Progenitor cell of endocrine pancreas (in vitro differentiated cells): ENCODE measurements around the gene DSTN. TPM values are rescaled to one million over a fixed set of nuclear protein-coding genes. Genes with fewer than 3 reads are reported as not detected.

Experiments used
- DNase-seq: peaks from one replicate; pipeline ENCODE4 v3.0.0; 2021; ENCODE audit warnings: low spot score; ENCODE audit not compliant: unreplicated experiment
- H3K27ac Mint-ChIP-seq: 2 replicates; pipeline ENCODE4 v1.8.0; 2021; ENCODE audit warnings: mild to moderate bottlenecking, moderate library complexity, mixed read lengths
- H3K27me3 Mint-ChIP-seq: 2 replicates; pipeline ENCODE4 v1.8.0; 2021; ENCODE audit warnings: mixed read lengths
- H3K36me3 Mint-ChIP-seq: 2 replicates; pipeline ENCODE4 v1.8.0; 2022; ENCODE audit warnings: mixed read lengths; ENCODE audit not compliant: insufficient read depth
- H3K4me1 Mint-ChIP-seq: 2 replicates; pipeline ENCODE4 v1.8.0; 2021; ENCODE audit warnings: low read depth, mixed read lengths
- H3K4me3 Mint-ChIP-seq: 2 replicates; pipeline ENCODE4 v1.8.0; 2021; ENCODE audit warnings: low read depth, mild to moderate bottlenecking, moderate library complexity, mixed read lengths
- H3K9me3 Mint-ChIP-seq: 2 replicates; pipeline ENCODE4 v1.8.0; 2021; ENCODE audit warnings: low read depth, mixed read lengths
- total RNA-seq: library from RNA; stranded (reverse); gene quantifications from 2 replicates; pipeline ENCODE4 v1.2.1, GENCODE V29; 2021
- TF ChIP-seq, protein P1 (sequence below): fragments of 200-600 bp; sonication (generic); IDR thresholded peaks from one replicate; pipeline ENCODE4 v1.5.0; 2021; ENCODE audit warnings: antibody characterized with exemption, mild to moderate bottlenecking; ENCODE audit not compliant: unreplicated experiment

DSTN gene
- total RNA-seq, 1 donor from 2014 or later = 201 TPM

DNA sequence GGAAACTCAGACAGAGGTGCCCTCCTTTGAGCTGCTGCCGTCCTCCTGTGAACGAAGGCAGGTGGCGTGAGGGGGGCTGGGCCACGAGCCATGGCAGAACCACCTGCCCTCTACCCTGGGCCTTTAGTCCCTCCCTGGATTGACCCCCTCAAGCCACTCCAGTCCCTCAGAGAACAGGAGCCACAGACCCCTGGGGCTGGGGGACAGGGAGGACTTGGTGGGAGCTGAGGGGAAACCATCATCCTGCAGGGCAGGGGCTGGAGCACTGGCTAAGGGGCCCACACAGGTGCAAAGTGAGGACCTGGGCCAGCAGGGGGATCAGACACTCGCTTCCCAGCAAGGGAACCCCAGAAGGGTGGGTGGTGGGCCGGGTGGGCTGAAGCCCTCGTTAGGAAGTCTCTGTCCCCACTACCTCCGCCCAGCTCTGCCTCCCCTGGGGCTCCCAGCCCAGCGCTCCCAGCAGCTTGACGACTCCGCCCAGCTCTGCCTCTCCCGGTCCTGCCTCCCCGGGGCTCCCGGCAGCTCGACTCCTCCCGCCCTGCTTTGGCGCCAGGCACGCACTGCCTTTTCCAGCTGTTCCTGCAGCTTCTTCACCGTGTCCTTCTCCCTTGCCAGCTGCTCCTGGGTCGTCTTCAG lies 44.4 kb downstream of the DSTN start:
- Mint-ChIP-seq H3K27me3 (no peaks in the 10 kb centered on the region), H3K36me3 (peaks cover 8% of the 10 kb centered on the region), H3K9me3 (no peaks in the 10 kb centered on the region), H3K4me3 (no peak overlapping the region), H3K27ac (peak overlapping the region; percentile 84), H3K4me1 (peaks cover 7% of the 10 kb centered on the region)
- TF ChIP-seq, protein P1, sequence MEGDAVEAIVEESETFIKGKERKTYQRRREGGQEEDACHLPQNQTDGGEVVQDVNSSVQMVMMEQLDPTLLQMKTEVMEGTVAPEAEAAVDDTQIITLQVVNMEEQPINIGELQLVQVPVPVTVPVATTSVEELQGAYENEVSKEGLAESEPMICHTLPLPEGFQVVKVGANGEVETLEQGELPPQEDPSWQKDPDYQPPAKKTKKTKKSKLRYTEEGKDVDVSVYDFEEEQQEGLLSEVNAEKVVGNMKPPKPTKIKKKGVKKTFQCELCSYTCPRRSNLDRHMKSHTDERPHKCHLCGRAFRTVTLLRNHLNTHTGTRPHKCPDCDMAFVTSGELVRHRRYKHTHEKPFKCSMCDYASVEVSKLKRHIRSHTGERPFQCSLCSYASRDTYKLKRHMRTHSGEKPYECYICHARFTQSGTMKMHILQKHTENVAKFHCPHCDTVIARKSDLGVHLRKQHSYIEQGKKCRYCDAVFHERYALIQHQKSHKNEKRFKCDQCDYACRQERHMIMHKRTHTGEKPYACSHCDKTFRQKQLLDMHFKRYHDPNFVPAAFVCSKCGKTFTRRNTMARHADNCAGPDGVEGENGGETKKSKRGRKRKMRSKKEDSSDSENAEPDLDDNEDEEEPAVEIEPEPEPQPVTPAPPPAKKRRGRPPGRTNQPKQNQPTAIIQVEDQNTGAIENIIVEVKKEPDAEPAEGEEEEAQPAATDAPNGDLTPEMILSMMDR = no peak
- no peak for DNase-seq

DNA sequence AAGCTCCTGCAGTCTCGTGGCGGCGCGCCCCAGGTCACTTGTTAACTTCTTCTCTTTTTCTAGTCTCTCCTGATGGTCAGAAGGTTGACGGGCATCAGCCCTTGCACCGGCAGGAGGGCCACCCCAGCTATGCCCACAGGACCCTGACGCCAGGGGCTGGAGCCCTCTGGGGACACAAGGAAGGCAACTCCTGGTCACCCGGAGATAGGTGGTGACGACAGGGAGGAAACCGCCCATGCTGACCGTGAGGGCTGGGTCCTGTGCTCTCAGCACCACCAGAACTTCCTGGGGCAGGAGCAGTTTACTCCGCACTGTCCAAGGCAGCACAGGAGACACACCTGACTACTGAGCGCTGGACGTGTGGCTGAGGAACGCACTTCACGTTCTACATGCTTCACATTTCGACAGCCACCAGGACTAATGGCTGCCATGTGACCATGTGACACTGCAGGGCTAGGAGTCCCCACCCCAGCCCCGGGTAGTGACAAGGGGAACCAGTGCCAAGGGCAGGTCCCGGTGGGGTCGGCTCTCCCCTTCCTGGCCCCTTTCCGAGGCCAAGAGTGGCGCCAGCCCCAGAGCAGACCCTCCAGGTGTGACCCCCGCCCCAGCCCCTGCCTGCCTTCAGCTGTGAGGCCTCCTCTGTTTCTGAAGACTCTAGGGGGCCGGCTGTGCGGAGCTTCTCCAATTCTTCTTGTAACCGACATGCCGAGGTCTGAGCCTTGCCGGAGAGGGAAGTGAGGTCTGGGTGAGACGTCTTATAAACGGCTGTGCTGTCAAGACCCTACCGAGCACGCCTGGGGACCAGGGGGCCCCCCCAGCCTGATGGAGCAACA lies 45.2 kb downstream of the DSTN start:
- Mint-ChIP-seq H3K27ac (peak overlapping the region; percentile 84), H3K4me1 (peaks cover 7% of the 10 kb centered on the region)

DNA sequence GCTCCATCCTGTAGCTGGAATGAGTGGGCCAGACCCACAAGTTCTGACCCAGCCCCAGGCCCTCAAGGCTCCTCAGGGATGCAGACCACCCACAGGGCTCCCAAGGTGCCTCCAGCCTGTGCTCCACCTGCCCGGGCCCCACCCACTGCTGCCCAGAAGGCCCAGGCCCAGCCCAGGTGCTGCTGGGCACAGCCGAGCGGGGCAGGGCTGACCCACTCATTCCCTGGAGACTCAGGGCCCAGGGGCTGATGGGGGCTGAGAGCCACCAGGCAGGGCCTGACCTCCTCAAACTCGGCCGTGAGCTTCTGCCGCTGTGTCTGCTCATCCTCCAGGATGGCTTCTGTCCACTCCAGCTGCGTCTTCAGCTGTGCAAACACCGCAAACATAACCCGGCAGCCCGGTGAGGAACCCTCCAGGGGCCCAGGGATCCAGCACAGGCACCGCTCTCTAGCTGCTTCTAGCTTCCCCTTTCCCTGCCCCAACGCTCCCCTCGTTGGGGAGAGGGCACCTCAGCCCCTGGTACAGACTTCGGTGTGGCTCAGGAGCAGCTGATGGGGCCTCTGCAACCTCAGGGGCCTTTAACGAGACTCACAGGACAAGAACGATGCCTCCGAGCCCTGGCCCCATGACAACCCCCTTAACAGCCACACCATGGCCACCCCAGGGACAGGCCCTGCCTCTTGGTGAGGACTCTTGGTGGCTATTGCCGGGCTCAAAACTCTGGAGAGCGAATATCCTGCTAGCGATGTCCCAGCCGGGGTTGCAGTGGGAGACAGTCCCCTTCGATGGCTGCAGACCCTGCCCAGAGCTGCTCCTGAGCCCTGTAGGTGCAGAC lies 46.0 kb downstream of the DSTN start:
- no peak overlapping the region for H3K27ac Mint-ChIP-seq
- H3K4me3 Mint-ChIP-seq = no peak overlapping the region
- H3K4me1 Mint-ChIP-seq = peaks cover 7% of the 10 kb centered on the region
- peaks cover 8% of the 10 kb centered on the region for H3K36me3 Mint-ChIP-seq
- no peaks in the 10 kb centered on the region for H3K9me3 Mint-ChIP-seq
- no peak for DNase-seq
- TF ChIP-seq, protein P1 = no peak
- no peaks in the 10 kb centered on the region for H3K27me3 Mint-ChIP-seq

More for the DNA sequence above, 45.2 kb downstream of the DSTN start:
- Mint-ChIP-seq H3K27me3 (no peaks in the 10 kb centered on the region), H3K9me3 (no peaks in the 10 kb centered on the region), H3K36me3 (peaks cover 8% of the 10 kb centered on the region), H3K4me3 (no peak overlapping the region)
- TF ChIP-seq, protein P1 = no peak
- no peak for DNase-seq

DNA sequence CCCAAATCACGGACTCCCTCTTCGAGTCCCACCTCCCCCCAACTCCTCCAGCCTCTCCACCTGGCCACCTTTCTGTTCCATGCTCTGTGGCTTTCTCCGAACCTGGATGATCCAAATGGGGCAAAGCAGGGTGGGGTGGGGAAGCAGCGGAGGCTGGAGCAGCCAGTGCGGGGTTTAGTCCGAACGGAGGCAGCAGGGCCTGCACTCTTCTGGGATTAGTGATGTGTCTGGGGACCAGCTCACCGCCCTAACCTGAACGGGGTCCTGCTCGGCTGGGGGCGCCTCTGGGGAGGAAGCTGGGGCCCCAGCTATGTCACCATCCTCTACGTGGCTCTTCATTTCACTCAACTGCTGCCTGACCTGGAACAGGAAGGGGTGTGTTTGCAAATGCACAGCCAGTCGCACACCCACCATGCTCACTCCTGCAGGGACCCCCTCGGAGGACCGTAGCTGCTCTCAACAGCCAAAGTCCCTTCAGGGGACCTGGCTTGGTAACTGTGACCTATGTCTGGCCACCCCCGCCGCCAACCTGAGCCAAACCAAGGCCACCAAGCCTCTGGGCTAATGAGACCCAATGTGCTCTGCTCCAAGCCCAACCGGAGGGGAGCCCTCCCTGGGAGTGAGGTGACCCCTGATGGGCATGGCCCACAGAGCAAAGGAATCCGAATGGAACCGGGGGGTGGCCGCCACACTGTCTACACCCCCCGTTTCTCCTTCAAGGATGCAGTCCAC lies 46.8 kb downstream of the DSTN start:
- TF ChIP-seq, protein P1 = no peak
- Mint-ChIP-seq H3K27me3 (no peaks in the 10 kb centered on the region), H3K9me3 (no peaks in the 10 kb centered on the region), H3K4me1 (peaks cover 7% of the 10 kb centered on the region), H3K4me3 (no peak overlapping the region), H3K27ac (no peak overlapping the region), H3K36me3 (peaks cover 8% of the 10 kb centered on the region)
- no peak for DNase-seq
